ENCODE results near the gene ZC3H4.

DNA sequence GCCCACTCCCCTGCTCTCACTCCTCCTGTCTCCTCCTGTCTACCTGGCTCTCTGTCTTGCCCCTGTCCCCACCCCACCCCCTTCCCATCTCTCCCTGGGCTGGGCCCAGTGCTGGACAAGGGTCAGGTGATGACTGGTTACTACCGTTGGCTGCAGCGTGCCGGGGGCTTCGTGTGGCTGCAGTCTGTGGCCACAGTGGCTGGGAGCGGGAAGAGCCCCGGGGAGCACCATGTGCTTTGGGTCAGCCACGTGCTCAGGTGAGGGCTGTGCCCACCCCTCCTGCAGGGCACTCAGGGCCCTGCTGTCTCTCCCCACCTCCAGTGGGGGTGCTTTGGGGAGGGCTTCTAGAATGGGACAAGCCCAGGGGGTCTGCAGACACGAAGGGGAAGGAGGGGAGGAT is 72.7 kb downstream of the ZC3H4 start:
- no peak for TF ChIP-seq POLR2A (IDR thresholded peaks at IDR 0.05)
- TF ChIP-seq, protein P1, sequence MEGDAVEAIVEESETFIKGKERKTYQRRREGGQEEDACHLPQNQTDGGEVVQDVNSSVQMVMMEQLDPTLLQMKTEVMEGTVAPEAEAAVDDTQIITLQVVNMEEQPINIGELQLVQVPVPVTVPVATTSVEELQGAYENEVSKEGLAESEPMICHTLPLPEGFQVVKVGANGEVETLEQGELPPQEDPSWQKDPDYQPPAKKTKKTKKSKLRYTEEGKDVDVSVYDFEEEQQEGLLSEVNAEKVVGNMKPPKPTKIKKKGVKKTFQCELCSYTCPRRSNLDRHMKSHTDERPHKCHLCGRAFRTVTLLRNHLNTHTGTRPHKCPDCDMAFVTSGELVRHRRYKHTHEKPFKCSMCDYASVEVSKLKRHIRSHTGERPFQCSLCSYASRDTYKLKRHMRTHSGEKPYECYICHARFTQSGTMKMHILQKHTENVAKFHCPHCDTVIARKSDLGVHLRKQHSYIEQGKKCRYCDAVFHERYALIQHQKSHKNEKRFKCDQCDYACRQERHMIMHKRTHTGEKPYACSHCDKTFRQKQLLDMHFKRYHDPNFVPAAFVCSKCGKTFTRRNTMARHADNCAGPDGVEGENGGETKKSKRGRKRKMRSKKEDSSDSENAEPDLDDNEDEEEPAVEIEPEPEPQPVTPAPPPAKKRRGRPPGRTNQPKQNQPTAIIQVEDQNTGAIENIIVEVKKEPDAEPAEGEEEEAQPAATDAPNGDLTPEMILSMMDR (IDR thresholded peaks at IDR 0.05): no peak

Data from thyroid gland (tissue), 4 donors.